SK-N-SH (cell line): ENCODE data around the gene PPP1R1B. TPM values are rescaled to one million over a fixed set of nuclear protein-coding genes. Genes with fewer than 3 reads are reported as not detected.

ENCODE experiments used
- CTCF ChIA-PET: fragments of 300-600, 350-600 bp; formaldehyde crosslinking; extraction: SDS; loops from one replicate; lab custom pipeline; 2021; lab: Yijun Ruan, JAX
- POLR2A ChIA-PET: fragments of 350-600 bp; sonication (Branson Sonifier 250); formaldehyde crosslinking; extraction: SDS; loops from one replicate; lab custom pipeline; 2020; ENCODE audit warnings: antibody characterized with exemption, inconsistent platforms; lab: Yijun Ruan, JAX
- DNase-seq: peaks from one replicate; pipeline ENCODE4 v3.0.0; 2012
- H2AFZ ChIP-seq: fragments of 200-600 bp; sonication (generic); 2 replicates; pipeline ENCODE4 v1.8.1; 2016; ENCODE audit warnings: antibody characterized with exemption, mild to moderate bottlenecking, low read depth
- H3F3A ChIP-seq: fragments of 200-600 bp; sonication (generic); replicated peaks from 2 replicates; pipeline ENCODE3; 2016; ENCODE audit warnings: antibody characterized with exemption, mild to moderate bottlenecking; ENCODE audit not compliant: insufficient read depth
- H3K27ac ChIP-seq, 2 experiments: fragments of 200-500 bp in 1 of 2; fragments of 200-600 bp in 1 of 2; sonication (Bioruptor generic) in 1 of 2; sonication (generic), shearing (Covaris generic) in 1 of 2; 2 replicates each; pipeline versions ENCODE4 v1.5.1 to v1.6.1; 2014 to 2016; ENCODE audit warnings: low read depth in 2 of 2, inconsistent platforms in 1 of 2, low read length in 1 of 2, mild to moderate bottlenecking in 1 of 2, mixed read lengths in 1 of 2
- H3K27me3 ChIP-seq: fragments of 200-600 bp; sonication (generic), shearing (Covaris generic); 2 replicates; pipeline ENCODE4 v1.6.1; 2016; ENCODE audit warnings: mixed run types; ENCODE audit not compliant: insufficient read depth
- H3K36me3 ChIP-seq, 2 experiments: fragments of 200-500 bp in 1 of 2; fragments of 200-600 bp in 1 of 2; sonication (Bioruptor generic) in 1 of 2; sonication (generic) in 1 of 2; replicated peaks in 1 of 2; 2 replicates each; pipeline versions ENCODE3 to v1.5.1; 2014 to 2016; ENCODE audit warnings: low read length in 1 of 2, mild to moderate bottlenecking in 1 of 2; ENCODE audit not compliant: insufficient read depth in 2 of 2, control insufficient read depth in 1 of 2
- H3K4me1 ChIP-seq, 2 experiments: fragments of 200-500 bp in 1 of 2; fragments of 200-600 bp in 1 of 2; sonication (Bioruptor generic) in 1 of 2; sonication (generic), shearing (Covaris generic) in 1 of 2; 2 replicates each; pipeline versions ENCODE4 v1.5.1 to v1.6.1; 2014 to 2016; ENCODE audit warnings: low read depth in 1 of 2, low read length in 1 of 2, mixed run types in 1 of 2; ENCODE audit not compliant: insufficient read depth in 2 of 2, control insufficient read depth in 1 of 2
- H3K4me2 ChIP-seq: fragments of 200-600 bp; sonication (generic), shearing (Covaris generic); 2 replicates; pipeline ENCODE4 v1.6.1; 2017; ENCODE audit warnings: mixed run types
- H3K4me3 ChIP-seq, 2 experiments: fragments of 200-500 bp in 1 of 2; fragments of 200-600 bp in 1 of 2; sonication (Bioruptor generic) in 1 of 2; sonication (generic), shearing (Covaris generic) in 1 of 2; 2 replicates each; pipeline versions ENCODE4 v1.5.1 to v1.8.1; 2014 to 2016; ENCODE audit warnings: low read depth in 2 of 2, inconsistent platforms in 1 of 2, low read length in 1 of 2, mild to moderate bottlenecking in 1 of 2, mixed read lengths in 1 of 2, moderate library complexity in 1 of 2
- H3K79me2 ChIP-seq: fragments of 200-600 bp; sonication (generic); 2 replicates; pipeline ENCODE4 v1.8.1; 2017; ENCODE audit warnings: mild to moderate bottlenecking; ENCODE audit not compliant: insufficient read depth
- H3K9ac ChIP-seq: fragments of 200-600 bp; sonication (generic); 2 replicates; pipeline ENCODE4 v1.6.1; 2017; ENCODE audit warnings: mixed run types
- H3K9me2 ChIP-seq: fragments of 200-600 bp; sonication (generic); 2 replicates; pipeline ENCODE4 v1.6.1; 2017; ENCODE audit warnings: mixed run types
- H3K9me3 ChIP-seq: fragments of 200-600 bp; sonication (generic); 2 replicates; pipeline ENCODE4 v1.6.1; 2017; ENCODE audit warnings: mixed run types, mild to moderate bottlenecking, moderate library complexity
- H4K20me1 ChIP-seq: fragments of 200-600 bp; sonication (generic); 2 replicates; pipeline ENCODE4 v1.6.1; 2017; ENCODE audit warnings: mild to moderate bottlenecking, mixed run types; ENCODE audit not compliant: insufficient read depth
- CHD2 ChIP-seq: fragments of 150-350 bp; IDR thresholded peaks from 2 replicates; pipeline ENCODE4 v1.6.1; 2018; ENCODE audit warnings: low read length; ENCODE audit not compliant: partially characterized antibody
- EP300 ChIP-seq, 2 experiments: IDR thresholded peaks; 2 replicates each; pipeline versions ENCODE4 v1.4.0 to v1.6.1; 2012; ENCODE audit warnings: borderline replicate concordance in 1 of 2, low read depth in 1 of 2, low read length in 1 of 2
- EZH2phosphoT487 ChIP-seq: fragments of 200-600 bp; sonication (generic); IDR thresholded peaks from 2 replicates; pipeline ENCODE4 v1.6.1; 2017; ENCODE audit warnings: low read depth, mixed run types, mild to moderate bottlenecking, antibody characterized with exemption, moderate library complexity, borderline replicate concordance
- FOXJ3 ChIP-seq: sonication (generic); formaldehyde crosslinking; IDR thresholded peaks from 2 replicates; pipeline ENCODE4 v1.5.1; 2020; ENCODE audit warnings: mild to moderate bottlenecking, missing genetic modification reagents
- FOXM1 ChIP-seq: IDR thresholded peaks from 2 replicates; pipeline ENCODE4 v1.4.0; 2012; ENCODE audit warnings: low read depth, mild to moderate bottlenecking
- GATA2 ChIP-seq: sonication (generic); formaldehyde crosslinking; IDR thresholded peaks from 2 replicates; pipeline ENCODE4 v1.5.0; 2020; ENCODE audit warnings: mild to moderate bottlenecking, missing genetic modification reagents
- IRF3 ChIP-seq: fragments of 150-350 bp; IDR thresholded peaks from 2 replicates; pipeline ENCODE4 v1.6.1; 2016; ENCODE audit warnings: mild to moderate bottlenecking, low read depth, low read length
- MAX ChIP-seq: IDR thresholded peaks from 2 replicates; pipeline ENCODE4 v1.4.0; 2012; ENCODE audit warnings: low read depth
- MEF2A ChIP-seq: IDR thresholded peaks from 2 replicates; pipeline ENCODE4 v1.4.0; 2012; ENCODE audit warnings: low read depth, borderline replicate concordance
- MXI1 ChIP-seq: IDR thresholded peaks from 2 replicates; pipeline ENCODE4 v1.6.1; 2012; ENCODE audit warnings: mild to moderate bottlenecking, low read depth, low read length, improper control_type of control experiment
- NFIC ChIP-seq: IDR thresholded peaks from 2 replicates; pipeline ENCODE4 v1.4.0; 2012; ENCODE audit warnings: borderline replicate concordance
- PBX3 ChIP-seq: IDR thresholded peaks from 2 replicates; pipeline ENCODE4; 2012
- REST ChIP-seq: IDR thresholded peaks from 2 replicates; pipeline ENCODE4 v1.6.1; 2012; ENCODE audit warnings: mild to moderate bottlenecking, low read depth, low read length, moderate library complexity
- RFX5 ChIP-seq: IDR thresholded peaks from 2 replicates; pipeline ENCODE4 v1.6.1; 2012; ENCODE audit warnings: mild to moderate bottlenecking, improper control_type of control experiment, low read length
- SMC3 ChIP-seq: IDR thresholded peaks from 2 replicates; pipeline ENCODE4 v1.6.1; 2012; ENCODE audit warnings: low read depth, low read length, improper control_type of control experiment
- TCF12 ChIP-seq: IDR thresholded peaks from 2 replicates; pipeline ENCODE4 v1.4.0; 2012
- TEAD4 ChIP-seq: IDR thresholded peaks from 2 replicates; pipeline ENCODE4 v1.4.0; 2012; ENCODE audit warnings: mild to moderate bottlenecking, borderline replicate concordance; ENCODE audit not compliant: insufficient read depth
- YY1 ChIP-seq: IDR thresholded peaks from 2 replicates; pipeline ENCODE4 v1.4.0; 2012; ENCODE audit warnings: low read depth, mild to moderate bottlenecking
- WGBS: methylation state at CpG from one replicate; pipeline ENCODE4 v1.1.6; 2017; ENCODE audit warnings: low lambda C conversion rate; 5-methylcytosine and 5-hydroxymethylcytosine counted together
- polyA plus RNA-seq, 3 experiments: library from polyadenylated mRNA; depleted of rRNA; stranded (reverse); fragments of >200 nt; gene quantifications; 2 replicates each; pipeline ENCODE4 v1.2.3, GENCODE V29; 2012

PPP1R1B gene
- polyA plus RNA-seq, 1 of the 3 experiments (the other 2 are of a cell fraction), result 0.07 TPM

GRCh38 chr17:39667262-39667944 lies 40.7 kb downstream of the PPP1R1B start:
- Histone ChIP-seq H4K20me1 (no peaks in the 10 kb centered on the region), H3K9me2 (no peaks in the 10 kb centered on the region), H3K36me3 (peaks cover 0 to under 1% of the 10 kb centered on the region in 2 experiments), H3K4me1 (peaks cover 0 to 12% of the 10 kb centered on the region in 2 experiments; a peak in 1 of 4 replicates), H2AFZ (no peak overlapping the region), H3K27me3 (no peaks in the 10 kb centered on the region), H3K4me2 (no peak overlapping the region), H3K79me2 (no peaks in the 10 kb centered on the region), H3K27ac (no peak overlapping the region), H3F3A (no peaks in the 10 kb centered on the region), H3K4me3 (no peak overlapping the region), H3K9ac (no peak overlapping the region), H3K9me3 (no peaks in the 10 kb centered on the region)
- TF ChIP-seq IRF3, result no peak
- ChIA-PET POLR2A (interaction anchor here (1.3 kb wide), 1 partner anchor 15 kb away, joined by 3 read pairs; no protein-coding TSS in a partner anchor), CTCF (interaction anchor here (1.0 to 15.8 kb wide), 13 partner anchors 9 to 310 kb away, joined by 3 to 279 read pairs (median 6); partner anchors contain the start of genes MIEN1 and PPP1R1B)
- WGBS, result 58% methylated on average over 35 of the region's 49 CpGs
- peak; percentile 79 for DNase-seq

- no peak within 1 kb of the TSS for H3K27ac ChIP-seq
- no peaks in the 10 kb centered on the region for H3K27me3 ChIP-seq
- H2AFZ ChIP-seq, result peak within 1 kb of the TSS; percentile 41; the same call in 1 of the 2 replicates
- H4K20me1 ChIP-seq, result no peaks in the 10 kb centered on the region
- H3K4me3 ChIP-seq, result peak within 1 kb of the TSS; percentile 36 to 49
- POLR2A ChIA-PET, result interaction anchor here (1.0 kb wide), 1 partner anchor 20 kb away, joined by 7 read pairs; the partner anchor contains the start of gene PGAP3
- H3K9ac ChIP-seq, result no peak within 1 kb of the TSS
- peak; percentile 93 for DNase-seq
- CTCF ChIA-PET, result interaction anchor here (0.6 to 15.8 kb wide), 21 partner anchors 10 to 309 kb away, joined by 3 to 279 read pairs (median 4); partner anchors contain the start of genes MIEN1, PGAP3, PPP1R1B and STARD3
- WGBS, result 11% methylated on average over 54 of the region's 85 CpGs
- no peaks in the 10 kb centered on the region for H3F3A ChIP-seq
- no peaks in the 10 kb centered on the region for H3K9me2 ChIP-seq
- H3K79me2 ChIP-seq, result no peaks in the 10 kb centered on the region
- peaks cover 0 to 12% of the 10 kb centered on the region in 2 experiments; a peak in 1 of 4 replicates for H3K4me1 ChIP-seq
- peak within 1 kb of the TSS; percentile 43 for H3K4me2 ChIP-seq
- no peaks in the 10 kb centered on the region for H3K36me3 ChIP-seq
- H3K9me3 ChIP-seq, result no peaks in the 10 kb centered on the region
- TF ChIP-seq RFX5, result no peak
- TF ChIP-seq MXI1, result peak; percentile 15; the same call in 1 of the 2 replicates
- peak; percentile 31 for TF ChIP-seq CHD2
- TF ChIP-seq NFIC, result 0 out of 2 replicates have a peak, but pooled peaks have one; percentile 17
- no peak for TF ChIP-seq REST
- no peak for TF ChIP-seq PBX3
- no peak for TF ChIP-seq EZH2phosphoT487
- no peak for TF ChIP-seq TCF12
- peak; percentile 73; the same call in 1 of the 2 replicates for TF ChIP-seq MAX
- TF ChIP-seq TEAD4, result no peak
- TF ChIP-seq EP300 (IDR thresholded peaks at IDR 0.05; ENCODE audit: borderline replicate concordance in 1 of 2, low read depth in 1 of 2, low read length in 1 of 2), result no peak
- no peak for TF ChIP-seq FOXM1
- no peak for TF ChIP-seq YY1
- no peak for TF ChIP-seq FOXJ3 (CRISPR knock-in tag)
- peak; percentile 45 for TF ChIP-seq SMC3
- no peak for TF ChIP-seq MEF2A
- TF ChIP-seq GATA2, result no peak
Measured at GRCh38 chr17:39667945-39668924, 41.5 kb downstream of the PPP1R1B start, which contains the start of gene PNMT. TSS of gene PNMT (plus strand) at chr17:39668453. CDS start at chr17:39668476, 23 bp downstream.
